GM21717 (cell line): ENCODE measurements around the gene PXDN.
"Not testable (repeated sequence)": the region's sequence is repeated elsewhere in the genome, so short reads cannot be mapped to it uniquely, and the experiment has no call there.

Experiments used
- ATAC-seq: cut with Tn5 transposase; IDR thresholded peaks from one replicate; pipeline ENCODE4 v1.9.1; 2021; ENCODE audit warnings: mild to moderate bottlenecking, moderate library complexity; ENCODE audit not compliant: unreplicated experiment

The PXDN gene

GRCh38 chr2:1688161-1688560, 56.2 kb downstream of the PXDN start:
- no peak for ATAC-seq

- ATAC-seq = no peak
Observed at GRCh38 chr2:1687254-1687653, 57.1 kb downstream of the PXDN start.

DNA sequence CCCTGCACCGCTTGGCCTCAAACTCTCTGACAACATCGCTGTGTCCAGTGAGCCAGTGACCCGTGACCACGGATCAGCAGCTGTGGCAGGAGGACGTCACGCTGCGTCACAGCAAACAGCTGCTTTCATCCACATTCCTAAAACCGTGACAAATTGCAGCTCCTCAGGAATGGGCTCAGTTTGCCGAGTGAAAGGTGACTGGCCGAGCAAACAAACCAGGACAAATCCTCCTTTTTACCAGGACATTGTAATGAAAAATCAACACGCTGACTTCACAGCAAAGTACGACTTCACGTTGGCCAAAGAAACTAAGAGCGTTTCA, 57.6 kb downstream of the PXDN start:
- ATAC-seq = no peak

- ATAC-seq = no peak
Observed at GRCh38 chr2:1685957-1686783, 58.1 kb downstream of the PXDN start.

GRCh38 chr2:1685078-1685956, 59.0 kb downstream of the PXDN start:
- ATAC-seq = no peak

DNA sequence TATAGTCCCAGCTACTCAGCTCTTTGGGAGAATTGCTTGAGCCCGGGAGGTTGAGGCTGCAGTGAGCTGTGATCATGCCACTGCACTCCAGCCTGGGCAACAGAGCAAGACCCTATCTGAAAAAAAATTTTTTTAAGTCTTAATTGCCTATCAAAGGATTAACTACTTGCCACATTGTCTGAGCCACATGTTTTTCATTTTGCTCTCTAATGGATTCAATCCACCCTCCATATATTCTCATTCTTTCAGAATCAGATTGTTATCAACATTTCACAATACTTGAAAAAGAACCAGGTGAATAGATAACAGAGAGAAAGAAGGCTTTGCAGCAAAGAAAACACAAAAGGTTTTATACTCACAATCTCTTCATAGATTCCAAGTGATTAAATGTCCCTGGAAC, 61.0 kb downstream of the PXDN start:
- ATAC-seq = no peak

GRCh38 chr2:1682181-1682440, 62.2 kb downstream of the PXDN start:
- no peak for ATAC-seq

GRCh38 chr2:1681323-1682180, 62.8 kb downstream of the PXDN start:
- ATAC-seq = no peak

DNA sequence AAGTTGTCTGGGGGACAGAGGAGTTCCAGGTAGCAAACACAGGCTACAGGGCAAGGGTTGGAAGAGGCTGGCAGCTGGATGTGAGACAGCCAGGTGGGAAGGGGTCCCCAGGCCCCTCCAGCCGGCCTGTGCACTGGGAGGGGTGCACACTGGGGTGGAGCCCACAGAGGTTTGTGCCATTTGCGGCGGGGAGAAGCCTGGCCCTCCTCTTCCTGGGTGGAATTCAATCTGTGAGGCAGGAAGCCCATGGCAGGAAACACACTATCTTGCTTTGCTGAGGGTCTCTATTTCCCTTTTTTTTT, 63.3 kb downstream of the PXDN start:
- no peak for ATAC-seq

DNA sequence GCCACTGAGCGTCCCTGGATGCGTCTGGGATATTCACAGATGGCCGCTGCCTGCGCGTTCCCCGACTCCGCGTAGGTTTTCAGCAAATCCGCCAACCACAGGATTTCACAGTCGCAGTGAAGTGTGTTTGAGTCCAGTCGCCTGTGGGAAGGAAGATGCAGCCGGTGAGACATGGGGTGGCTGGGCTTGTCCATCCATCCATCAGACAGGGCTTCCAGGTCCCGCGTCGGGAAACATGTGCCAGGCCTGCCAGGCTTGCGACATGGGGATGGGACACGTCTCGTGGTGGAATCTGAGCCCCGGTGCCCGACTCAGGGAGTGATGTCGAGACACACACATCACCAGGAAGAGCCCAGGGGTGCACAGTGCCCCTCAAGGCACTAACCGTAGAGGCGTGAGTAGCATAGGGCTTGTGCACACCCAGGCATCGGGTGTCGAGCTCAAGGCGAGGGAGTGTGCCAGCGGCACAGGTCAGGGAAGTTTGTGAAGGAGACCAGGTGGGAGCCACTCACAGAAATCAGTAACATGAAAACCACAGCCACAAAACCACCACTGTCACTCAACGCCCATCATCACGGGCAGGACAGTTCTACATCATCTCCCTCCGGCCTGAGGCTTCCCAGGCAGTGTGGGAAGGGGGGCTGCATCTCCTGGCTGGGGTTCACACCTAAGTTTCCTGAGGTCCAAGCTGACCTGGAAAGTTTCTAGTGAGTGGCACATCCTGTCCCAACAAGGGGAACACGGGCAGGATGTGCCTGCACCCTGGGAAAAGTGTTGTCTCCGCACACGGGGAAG, 63.9 kb downstream of the PXDN start:
- no peak for ATAC-seq

DNA sequence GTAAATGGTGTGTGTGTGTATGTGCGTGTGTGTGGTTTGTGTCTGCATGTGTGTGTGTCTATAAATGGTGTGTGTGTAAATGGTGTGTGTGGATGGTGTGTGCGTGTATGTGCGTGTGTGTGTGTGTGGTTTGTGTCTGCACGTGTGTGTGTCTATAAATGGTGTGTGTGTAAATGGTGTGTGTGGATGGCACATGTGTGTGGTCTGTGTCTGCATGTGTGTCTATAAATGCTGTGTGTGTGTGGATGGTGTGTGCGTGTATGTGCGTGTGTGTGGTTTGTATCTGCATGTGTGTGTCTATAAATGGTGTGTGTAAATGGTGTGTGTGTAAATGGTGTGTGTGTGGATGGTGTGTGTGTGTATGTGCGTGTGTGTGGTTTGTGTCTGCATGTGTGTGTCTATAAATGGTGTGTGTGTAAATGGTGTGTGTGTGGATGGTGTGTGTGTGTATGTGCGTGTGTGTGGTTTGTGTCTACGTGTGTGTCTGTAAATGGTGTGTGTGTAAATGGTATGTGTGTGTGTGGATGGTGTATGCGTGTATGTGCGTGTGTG, 64.8 kb downstream of the PXDN start:
- ATAC-seq = not testable (repeated sequence)

DNA sequence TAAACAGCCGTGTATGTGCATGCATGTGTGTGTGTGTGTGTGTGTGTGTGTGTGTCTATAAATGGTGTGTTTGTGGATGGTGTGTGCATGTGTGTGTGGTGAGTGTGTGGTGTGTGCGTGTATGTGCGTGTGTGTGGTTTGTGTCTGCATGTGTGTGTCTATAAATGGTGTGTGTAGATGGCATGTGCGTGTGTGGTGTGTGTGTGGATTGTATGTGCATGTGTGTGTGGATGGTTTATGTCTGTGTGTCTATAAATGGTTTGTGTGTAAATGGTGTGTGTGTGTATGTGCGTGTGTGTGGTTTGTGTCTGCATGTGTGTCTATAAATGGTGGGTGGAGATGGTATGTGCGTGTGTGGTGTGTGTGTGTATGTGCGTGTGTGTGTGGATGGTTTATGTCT, 65.2 kb downstream of the PXDN start:
- not testable (repeated sequence) for ATAC-seq

- ATAC-seq = no peak
Observed at GRCh38 chr2:1678609-1679008, 65.7 kb downstream of the PXDN start.

GRCh38 chr2:1677821-1678165, 66.5 kb downstream of the PXDN start:
- no peak for ATAC-seq

DNA sequence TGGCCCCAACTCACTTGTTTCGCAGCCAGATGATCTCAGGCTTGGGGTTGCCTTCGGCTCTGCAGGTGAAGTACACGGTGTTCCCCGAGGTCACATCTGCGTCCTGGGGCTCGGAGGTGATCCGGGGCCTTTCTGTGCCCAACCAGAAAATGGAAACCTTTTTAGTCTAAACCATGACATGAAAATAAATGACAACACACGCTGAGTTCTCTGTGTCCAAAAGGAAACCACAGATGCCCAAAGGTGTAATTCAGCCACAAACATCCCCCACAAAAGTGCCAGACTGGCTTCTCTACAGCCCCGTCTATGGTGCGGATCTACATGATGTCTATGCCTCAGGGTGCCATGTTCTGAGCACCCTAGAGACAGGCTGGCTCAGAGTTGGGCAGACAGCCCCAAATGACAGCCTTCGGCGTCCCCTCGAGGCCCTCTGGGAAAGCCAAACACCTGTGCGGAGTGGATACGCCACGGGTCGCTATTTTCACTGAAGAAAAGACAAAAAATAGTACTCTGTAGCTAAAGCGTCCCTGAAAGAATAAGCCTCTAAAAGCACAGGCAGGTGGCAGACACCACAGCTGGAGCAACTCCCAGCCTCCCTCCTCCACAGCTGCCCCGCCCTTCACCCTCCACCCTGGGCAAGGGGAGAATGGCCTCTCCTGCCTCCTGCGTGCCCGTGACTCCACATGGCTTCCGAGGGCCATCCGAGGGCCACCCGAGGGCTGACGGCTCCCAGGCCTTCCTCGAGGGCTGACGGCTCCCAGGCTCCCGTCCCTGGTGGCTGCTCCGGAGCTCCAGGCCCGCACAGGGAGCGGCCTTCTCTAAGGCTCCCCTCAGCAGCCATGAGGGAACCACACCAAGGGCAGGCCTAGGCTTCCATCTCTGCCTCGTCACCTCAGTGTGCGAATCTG, 67.1 kb downstream of the PXDN start:
- no peak for ATAC-seq

- ATAC-seq = no peak
Observed at GRCh38 chr2:1676091-1676912, 68.0 kb downstream of the PXDN start.

DNA sequence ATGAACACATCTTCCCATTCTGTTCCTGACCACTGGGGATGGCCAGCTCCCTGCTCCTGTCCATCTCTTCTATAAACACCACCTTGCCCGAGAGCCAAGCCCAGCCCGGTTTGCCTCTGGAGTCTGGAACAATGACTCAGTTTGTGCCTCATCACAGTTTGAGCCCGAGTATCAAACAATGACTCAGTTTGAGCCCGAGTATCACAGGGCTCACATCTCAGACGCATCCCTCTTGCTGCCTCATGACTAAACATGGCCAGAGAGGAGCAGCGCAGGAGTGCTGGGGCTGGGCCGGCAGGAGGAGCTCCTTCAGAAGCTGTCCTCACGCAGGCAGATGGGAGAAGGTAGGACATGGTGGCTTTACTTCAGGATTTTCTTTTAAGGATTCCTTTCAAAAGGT, 68.7 kb downstream of the PXDN start:
- ATAC-seq = no peak

GRCh38 chr2:1674766-1675397, 69.4 kb downstream of the PXDN start:
- no peak for ATAC-seq
